HFF-Myc (cell line): ENCODE measurements around the gene IL15RA.
"Not testable (repeated sequence)": the region's sequence is repeated elsewhere in the genome, so short reads cannot be mapped to it uniquely, and the experiment has no call there.

ENCODE experiments used
- DNase-seq: peaks from one replicate; pipeline ENCODE4 v3.0.0-alpha.2; 2011; ENCODE audit warnings: low read depth; ENCODE audit errors: extremely low read depth
- H3K4me3 ChIP-seq: replicated peaks from 2 replicates; pipeline ENCODE4 v1.5.1; 2011; ENCODE audit warnings: low read depth, mild to moderate bottlenecking, control low read depth, low read length
- TF ChIP-seq, protein P1 (sequence below): IDR thresholded peaks from 2 replicates; pipeline ENCODE4 v1.5.1; 2012; ENCODE audit warnings: mild to moderate bottlenecking, low read depth, low read length, control low read depth; ENCODE audit errors: missing control alignments

Gene IL15RA

GRCh38 chr10:6006991-6007390 is 29.6 kb upstream of the IL15RA start:
- TF ChIP-seq, protein P1, sequence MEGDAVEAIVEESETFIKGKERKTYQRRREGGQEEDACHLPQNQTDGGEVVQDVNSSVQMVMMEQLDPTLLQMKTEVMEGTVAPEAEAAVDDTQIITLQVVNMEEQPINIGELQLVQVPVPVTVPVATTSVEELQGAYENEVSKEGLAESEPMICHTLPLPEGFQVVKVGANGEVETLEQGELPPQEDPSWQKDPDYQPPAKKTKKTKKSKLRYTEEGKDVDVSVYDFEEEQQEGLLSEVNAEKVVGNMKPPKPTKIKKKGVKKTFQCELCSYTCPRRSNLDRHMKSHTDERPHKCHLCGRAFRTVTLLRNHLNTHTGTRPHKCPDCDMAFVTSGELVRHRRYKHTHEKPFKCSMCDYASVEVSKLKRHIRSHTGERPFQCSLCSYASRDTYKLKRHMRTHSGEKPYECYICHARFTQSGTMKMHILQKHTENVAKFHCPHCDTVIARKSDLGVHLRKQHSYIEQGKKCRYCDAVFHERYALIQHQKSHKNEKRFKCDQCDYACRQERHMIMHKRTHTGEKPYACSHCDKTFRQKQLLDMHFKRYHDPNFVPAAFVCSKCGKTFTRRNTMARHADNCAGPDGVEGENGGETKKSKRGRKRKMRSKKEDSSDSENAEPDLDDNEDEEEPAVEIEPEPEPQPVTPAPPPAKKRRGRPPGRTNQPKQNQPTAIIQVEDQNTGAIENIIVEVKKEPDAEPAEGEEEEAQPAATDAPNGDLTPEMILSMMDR, result no peak
- H3K4me3 ChIP-seq, result no peak overlapping the region
- DNase-seq, result no peak

DNA sequence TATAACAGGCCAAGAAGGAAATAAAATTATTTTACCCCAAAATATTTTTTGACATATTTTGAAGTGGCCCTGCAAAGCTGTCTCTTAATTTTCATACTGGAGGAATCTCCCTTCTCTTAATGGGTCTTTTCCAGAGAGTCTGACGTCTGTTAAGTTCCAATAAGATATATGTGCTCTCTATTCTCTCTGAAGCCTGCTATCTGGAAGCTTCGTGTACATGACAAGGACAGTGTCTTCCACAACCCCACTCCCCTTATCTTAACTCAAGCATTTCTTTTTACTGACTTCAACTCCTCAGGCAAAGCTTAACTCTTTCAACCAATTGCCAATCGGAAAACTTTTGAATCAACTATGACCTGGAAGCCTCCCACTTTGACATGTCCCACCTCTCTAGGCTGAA is 29.2 kb upstream of the IL15RA start:
- no peak for DNase-seq
- TF ChIP-seq, protein P1, result no peak
- no peak overlapping the region for H3K4me3 ChIP-seq

DNA sequence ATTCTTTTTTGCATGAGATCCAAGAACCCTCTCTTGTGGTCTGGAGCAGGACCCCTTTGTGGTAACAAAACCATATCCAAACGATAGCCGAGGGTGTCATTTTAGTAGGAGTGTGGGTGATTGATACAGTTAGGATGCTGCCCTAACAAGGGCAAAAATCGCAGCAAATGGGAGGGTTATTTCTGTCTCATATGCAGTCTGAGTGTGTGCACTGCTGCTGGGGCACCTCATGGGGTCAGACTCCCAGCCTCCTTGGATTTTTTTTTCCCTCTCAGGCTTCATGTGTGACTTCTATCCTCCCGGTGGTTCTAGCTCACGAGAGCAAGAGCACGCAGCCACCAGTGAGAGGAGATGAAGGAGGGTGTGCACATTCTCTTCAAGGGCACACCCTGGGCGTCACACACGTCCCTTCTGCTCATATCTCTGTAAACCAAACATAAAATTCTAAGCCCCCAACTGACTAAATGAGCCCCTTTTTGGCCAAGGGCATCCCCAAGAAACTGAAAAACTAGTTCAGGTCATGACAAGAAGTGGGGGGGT is 28.6 kb upstream of the IL15RA start:
- TF ChIP-seq, protein P1, result no peak
- no peak overlapping the region for H3K4me3 ChIP-seq
- no peak for DNase-seq

DNA sequence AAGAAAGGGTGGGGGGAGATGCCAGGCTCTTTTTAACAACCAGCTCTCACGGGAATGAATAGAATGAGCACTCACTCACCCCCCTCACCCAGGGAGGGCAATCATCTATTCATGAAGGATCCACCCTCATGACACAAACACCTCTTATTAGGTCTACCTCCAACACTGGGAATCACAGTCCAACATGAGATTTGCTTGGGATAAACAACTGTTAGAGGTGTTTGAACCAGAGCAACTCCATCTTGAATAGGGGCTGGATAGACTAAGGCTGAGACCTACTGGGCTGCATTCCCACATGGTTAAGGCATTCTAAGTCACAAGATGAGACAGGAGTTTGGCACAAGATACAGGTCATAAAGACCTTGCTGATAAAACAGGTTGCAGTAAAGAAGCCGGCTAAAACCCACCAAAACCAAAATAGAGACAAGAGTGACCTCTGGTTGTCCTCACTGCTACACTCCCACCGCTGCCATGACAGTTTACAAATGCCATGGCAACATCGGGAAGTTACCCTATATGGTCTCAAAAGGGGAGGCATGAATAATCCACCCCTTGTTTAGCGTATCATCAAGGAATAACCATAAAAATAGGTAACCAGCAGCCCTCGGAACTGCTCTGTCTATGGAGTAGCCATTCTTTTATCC is 27.9 kb upstream of the IL15RA start:
- H3K4me3 ChIP-seq, DNase-seq: not testable (repeated sequence)

DNA sequence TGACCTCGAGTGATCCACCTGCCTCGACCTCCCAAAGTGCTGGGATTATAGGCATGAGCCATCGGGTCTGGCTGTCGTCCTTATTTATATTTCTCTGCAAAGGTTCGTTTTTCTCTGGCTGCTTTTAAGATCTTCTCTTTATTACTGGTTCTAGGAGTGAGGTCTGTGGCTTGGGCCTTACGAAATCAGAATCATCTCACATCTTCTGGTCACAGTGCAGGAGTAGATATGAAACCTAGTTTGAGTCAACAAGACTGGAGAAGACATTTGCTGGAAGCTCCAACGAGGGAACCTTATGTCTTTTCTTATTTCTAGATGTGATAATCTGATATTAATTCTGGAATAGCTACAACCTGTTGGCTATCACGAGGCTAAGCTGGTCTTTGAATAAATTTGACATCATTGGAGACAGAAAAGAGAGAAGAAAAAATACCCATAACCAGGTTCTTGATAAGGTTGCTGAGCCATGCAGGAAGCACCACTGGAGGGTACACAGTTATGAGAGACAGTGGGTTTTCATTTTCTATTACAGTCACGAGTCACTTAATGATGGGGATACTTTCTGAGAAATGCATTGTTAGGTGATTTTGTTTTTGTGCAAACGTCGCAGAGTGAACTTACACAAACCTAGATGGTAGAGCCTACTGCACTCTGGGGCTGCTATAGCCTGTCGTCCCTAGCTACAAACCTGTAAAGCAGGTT is 25.6 kb upstream of the IL15RA start:
- TF ChIP-seq, protein P1, result no peak
- no peak overlapping the region for H3K4me3 ChIP-seq
- DNase-seq, result no peak

GRCh38 chr10:5999440-6000165 is 22.3 kb upstream of the IL15RA start:
- DNase-seq, result no peak
- no peak overlapping the region for H3K4me3 ChIP-seq
- TF ChIP-seq, protein P1, result no peak

- TF ChIP-seq, protein P1, result no peak
- DNase-seq, result no peak
- no peak overlapping the region for H3K4me3 ChIP-seq
These were observed 19.4 kb upstream of the IL15RA start for GRCh38 chr10:5996696-5997095.
